NCI-H1417 (cell line): ENCODE results near the gene VIPR2.
"Not testable (repeated sequence)": the region's sequence is repeated elsewhere in the genome, so short reads cannot be mapped to it uniquely, and the experiment has no call there.

ENCODE experiments used
- DNase-seq, 3 experiments: peaks; one replicate each; lab custom pipeline; 2025; lab: John Stamatoyannopoulos, UW

The VIPR2 gene

GRCh38 chr7:159091480-159092475, 52.9 kb downstream of the VIPR2 start:
- no peak for DNase-seq

GRCh38 chr7:159091041-159091440, 53.6 kb downstream of the VIPR2 start:
- no peak for DNase-seq

- DNase-seq: no peak
Observed at GRCh38 chr7:159088016-159088865, 56.4 kb downstream of the VIPR2 start.

GRCh38 chr7:159086301-159086925, 58.3 kb downstream of the VIPR2 start:
- no peak for DNase-seq

- DNase-seq: no peak
Observed at GRCh38 chr7:159084069-159084801, 60.4 kb downstream of the VIPR2 start.

GRCh38 chr7:159083698-159084068, 61.0 kb downstream of the VIPR2 start:
- DNase-seq: no peak

GRCh38 chr7:159083001-159083697, 61.5 kb downstream of the VIPR2 start:
- DNase-seq: no peak

GRCh38 chr7:159082075-159082474, 62.6 kb downstream of the VIPR2 start:
- not testable (repeated sequence) for DNase-seq

- no peak for DNase-seq
Observed at GRCh38 chr7:159078911-159079270, 65.8 kb downstream of the VIPR2 start.

GRCh38 chr7:159078193-159078910, 66.3 kb downstream of the VIPR2 start:
- DNase-seq: no peak

- no peak for DNase-seq
Observed at GRCh38 chr7:159076333-159076732, 68.3 kb downstream of the VIPR2 start.

GRCh38 chr7:159075563-159076238, 69.0 kb downstream of the VIPR2 start:
- no peak for DNase-seq

GRCh38 chr7:159071260-159071659, 73.4 kb downstream of the VIPR2 start:
- no peak for DNase-seq

GRCh38 chr7:159070431-159071148, 74.1 kb downstream of the VIPR2 start:
- DNase-seq: no peak

- DNase-seq: no peak
Observed at GRCh38 chr7:159068893-159069448, 75.7 kb downstream of the VIPR2 start.

GRCh38 chr7:159068488-159068811, 76.2 kb downstream of the VIPR2 start:
- DNase-seq: no peak

GRCh38 chr7:159067576-159068487, 76.8 kb downstream of the VIPR2 start:
- DNase-seq: no peak
